K562 (cell line): ENCODE results near the gene RASIP1. TPM values are rescaled to one million over a fixed set of nuclear protein-coding genes. Genes with fewer than 3 reads are reported as not detected.

Source experiments
- ARID4B ChIP-seq: sonication (generic); formaldehyde crosslinking; IDR thresholded peaks from 2 replicates; pipeline ENCODE4 v1.8.0; 2022; ENCODE audit warnings: mild to moderate bottlenecking, missing genetic modification reagents
- CAMTA2 ChIP-seq: fragments of 250-450 bp; sonication (Bioruptor Pico); conservative IDR thresholded peaks from 2 replicates; pipeline ENCODE4 v1.5.1; 2022
- ETV5 ChIP-seq: sonication (generic); formaldehyde crosslinking; IDR thresholded peaks from 2 replicates; pipeline ENCODE4 v1.4.0; 2020; ENCODE audit warnings: low read depth, mild to moderate bottlenecking, missing genetic modification reagents
- FOXK2 ChIP-seq, 2 experiments: fragments of 450-650 bp; IDR thresholded peaks in 1 of 2; conservative IDR thresholded peaks in 1 of 2; 2 replicates each; pipeline ENCODE4 v1.6.1; 2016; ENCODE audit warnings: low read depth in 2 of 2, mild to moderate bottlenecking in 1 of 2
- FOXM1 ChIP-seq, 2 experiments: fragments of 450-650 bp in 1 of 2; sonication (generic) in 1 of 2; formaldehyde crosslinking in 1 of 2; IDR thresholded peaks; 2 replicates each; pipeline versions ENCODE4 v1.6.1 to v1.9.0; 2017 to 2022; ENCODE audit warnings: low read depth in 2 of 2, mild to moderate bottlenecking in 2 of 2, missing genetic modification reagents in 1 of 2, moderate library complexity in 1 of 2
- HOXB6 ChIP-seq: fragments of 250-450 bp; sonication (Bioruptor Pico); IDR thresholded peaks from 2 replicates; pipeline ENCODE4 v1.5.1; 2022; ENCODE audit warnings: mild to moderate bottlenecking, borderline replicate concordance
- NFXL1 ChIP-seq: fragments of 450-650 bp; formaldehyde crosslinking; IDR thresholded peaks from 2 replicates; pipeline ENCODE4 v1.4.0; 2021; ENCODE audit warnings: mild to moderate bottlenecking
- POLR2H ChIP-seq: IDR thresholded peaks from 2 replicates; pipeline ENCODE4 v1.6.1; 2016; ENCODE audit warnings: missing genetic modification characterization, low read depth, mild to moderate bottlenecking, control low read depth, missing compliant biosample characterization, moderate library complexity
- PYGO2 ChIP-seq: fragments of 450-650 bp; IDR thresholded peaks from 2 replicates; pipeline ENCODE4 v1.6.1; 2016; ENCODE audit warnings: mild to moderate bottlenecking, missing genetic modification characterization, moderate library complexity, missing compliant biosample characterization
- RAD21 ChIP-seq, 2 experiments: fragments of 250-450 bp in 1 of 2; fragments of 450-650 bp in 1 of 2; sonication (Bioruptor Pico) in 1 of 2; formaldehyde crosslinking in 1 of 2; IDR thresholded peaks in 1 of 2; conservative IDR thresholded peaks in 1 of 2; 2 replicates each; pipeline versions ENCODE4 v1.4.0 to v1.8.0; 2020 to 2022; ENCODE audit warnings: mild to moderate bottlenecking in 2 of 2, moderate library complexity in 1 of 2
- RBM22 ChIP-seq: fragments of 200-400 bp; formaldehyde crosslinking; IDR thresholded peaks from 2 replicates; pipeline ENCODE4 v1.6.1; 2018; ENCODE audit warnings: low read length, low read depth; ENCODE audit not compliant: poor library complexity, severe bottlenecking
- TEAD1 ChIP-seq, 2 experiments: fragments of 450-650 bp in 1 of 2; sonication (generic) in 1 of 2; formaldehyde crosslinking; IDR thresholded peaks; 2 replicates each; pipeline versions ENCODE4 v1.4.0 to v1.8.0; 2020 to 2022; ENCODE audit warnings: mild to moderate bottlenecking in 2 of 2, missing genetic modification reagents in 1 of 2
- ZNF263 ChIP-seq: sonication (generic); formaldehyde crosslinking; IDR thresholded peaks from 2 replicates; pipeline ENCODE4 v1.8.0; 2022; ENCODE audit warnings: mild to moderate bottlenecking, missing genetic modification reagents, borderline replicate concordance
- ZNF444 ChIP-seq: fragments of 250-450 bp; sonication (Bioruptor Pico); IDR thresholded peaks from 2 replicates; pipeline ENCODE4 v1.4.0; 2020; ENCODE audit warnings: mild to moderate bottlenecking, moderate library complexity
- polyA plus RNA-seq, 8 experiments: library from polyadenylated mRNA; depleted of rRNA in 4 of 8; stranded (reverse) in 5 of 8; unstranded in 3 of 8; fragments of >200 nt; fragmentation: Nextera tagmentation in 2 of 8; fragmentation: Illumina TruSeq in 1 of 8; extraction: Ambion mirVana in 2 of 8; extraction: Trizol in 1 of 8; gene quantifications; 2 replicates each; pipeline versions ENCODE4 v1.2.1 to v1.2.3, GENCODE V29; 2011 to 2014; ENCODE audit warnings: inconsistent platforms in 1 of 8, missing spikeins in 1 of 8
- total RNA-seq, 7 experiments: library from RNA; depleted of rRNA in 6 of 7; stranded (reverse); fragments of >200 nt in 6 of 7; fragmentation: Illumina TruSeq in 2 of 7; extraction: Trizol in 2 of 7; gene quantifications; 2 replicates each; pipeline versions ENCODE4 v1.2.1 to v1.2.3, GENCODE V29; 2011 to 2021; ENCODE audit warnings: low replicate concordance in 1 of 7
- TF ChIP-seq, protein P1 (sequence below): fragments of 450-650 bp; IDR thresholded peaks from one replicate; pipeline ENCODE4 v1.6.1; 2018; ENCODE audit warnings: mild to moderate bottlenecking, moderate library complexity; ENCODE audit not compliant: partially characterized antibody
- TF ChIP-seq, protein P2 (sequence below): fragments of 450-650 bp; IDR thresholded peaks from 2 replicates; pipeline ENCODE4 v1.6.1; 2016; ENCODE audit warnings: missing biosample characterization, missing genetic modification characterization
- TF ChIP-seq, protein P3 (sequence below): sonication (generic); formaldehyde crosslinking; IDR thresholded peaks from 2 replicates; pipeline ENCODE4 v1.8.1; 2022; ENCODE audit warnings: missing genetic modification reagents

Gene RASIP1
- total and polyA plus RNA-seq, 9 of the 15 experiments (the other 6 are each of a cell fraction or from before 2014, with no cell fraction given) = 0.20 to 4.7 (median 1.5) TPM

DNA sequence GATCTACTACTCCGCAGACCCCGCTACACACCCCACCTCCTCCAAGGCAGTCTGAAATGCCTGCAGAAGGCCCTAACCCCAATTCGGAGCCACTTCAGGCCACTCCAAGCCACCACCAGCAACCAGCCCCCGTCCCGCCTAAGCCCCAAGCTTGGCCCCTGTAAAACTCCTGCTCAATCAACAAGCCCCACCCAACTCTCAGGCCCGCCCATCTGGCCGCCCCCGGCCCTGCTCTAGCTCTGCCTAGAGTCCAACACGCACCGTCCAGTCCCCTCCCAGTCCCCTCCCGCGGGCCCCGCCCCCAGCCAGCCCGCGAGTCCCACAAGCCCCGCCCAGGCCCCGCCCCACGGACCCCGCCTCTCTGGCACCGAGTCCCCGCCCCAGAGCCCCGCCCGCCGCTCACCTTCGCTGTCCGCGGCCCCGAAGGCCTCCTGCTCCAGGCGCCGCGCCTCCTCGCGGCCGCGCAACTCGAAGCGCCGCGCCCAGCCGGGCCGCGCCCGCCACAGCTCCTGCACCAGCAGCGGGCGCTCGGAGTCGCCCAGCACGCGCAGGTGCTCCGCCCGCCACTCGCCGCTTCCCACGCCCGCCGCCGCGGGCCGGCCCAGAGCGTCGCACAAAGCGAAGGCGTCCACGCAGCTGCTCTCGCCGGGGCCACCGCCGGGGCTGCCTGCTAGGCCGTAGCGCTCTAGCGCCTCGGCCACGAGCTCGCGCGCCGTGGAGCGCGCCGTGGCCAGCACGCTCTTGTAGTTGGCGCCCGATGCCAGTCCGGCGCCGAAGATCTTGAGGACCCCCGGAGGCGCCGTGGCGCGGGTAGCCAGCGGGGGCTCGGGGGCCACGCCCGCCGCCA is 1.6 kb downstream of the RASIP1 start (continued):
- TF ChIP-seq TEAD1 (CRISPR knock-in tag; IDR thresholded peaks at IDR 0.05) = peak in 1 of 2 experiments; percentile 60; a peak in 1 of 4 replicates
- TF ChIP-seq ZNF263 (CRISPR knock-in tag) = peak; percentile 77; the same call in 1 of the 2 replicates
- no peak for TF ChIP-seq CAMTA2
- TF ChIP-seq, protein P1, sequence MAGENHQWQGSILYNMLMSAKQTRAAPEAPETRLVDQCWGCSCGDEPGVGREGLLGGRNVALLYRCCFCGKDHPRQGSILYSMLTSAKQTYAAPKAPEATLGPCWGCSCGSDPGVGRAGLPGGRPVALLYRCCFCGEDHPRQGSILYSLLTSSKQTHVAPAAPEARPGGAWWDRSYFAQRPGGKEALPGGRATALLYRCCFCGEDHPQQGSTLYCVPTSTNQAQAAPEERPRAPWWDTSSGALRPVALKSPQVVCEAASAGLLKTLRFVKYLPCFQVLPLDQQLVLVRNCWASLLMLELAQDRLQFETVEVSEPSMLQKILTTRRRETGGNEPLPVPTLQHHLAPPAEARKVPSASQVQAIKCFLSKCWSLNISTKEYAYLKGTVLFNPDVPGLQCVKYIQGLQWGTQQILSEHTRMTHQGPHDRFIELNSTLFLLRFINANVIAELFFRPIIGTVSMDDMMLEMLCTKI = no peak
- no peak for TF ChIP-seq HOXB6 (CRISPR knock-in tag)
- peak; percentile 45 for TF ChIP-seq RBM22
- no peak for TF ChIP-seq ZNF444 (CRISPR knock-in tag)
- peak; percentile 86 for TF ChIP-seq ARID4B (CRISPR knock-in tag)
- TF ChIP-seq FOXM1 (IDR thresholded peaks at IDR 0.05; ENCODE audit: low read depth) = no peak
- no peak for TF ChIP-seq FOXM1 (CRISPR knock-in tag; IDR thresholded peaks at IDR 0.05; ENCODE audit: low read depth)
- TF ChIP-seq, protein P2, sequence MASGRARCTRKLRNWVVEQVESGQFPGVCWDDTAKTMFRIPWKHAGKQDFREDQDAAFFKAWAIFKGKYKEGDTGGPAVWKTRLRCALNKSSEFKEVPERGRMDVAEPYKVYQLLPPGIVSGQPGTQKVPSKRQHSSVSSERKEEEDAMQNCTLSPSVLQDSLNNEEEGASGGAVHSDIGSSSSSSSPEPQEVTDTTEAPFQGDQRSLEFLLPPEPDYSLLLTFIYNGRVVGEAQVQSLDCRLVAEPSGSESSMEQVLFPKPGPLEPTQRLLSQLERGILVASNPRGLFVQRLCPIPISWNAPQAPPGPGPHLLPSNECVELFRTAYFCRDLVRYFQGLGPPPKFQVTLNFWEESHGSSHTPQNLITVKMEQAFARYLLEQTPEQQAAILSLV (tag) = no peak
- peak; percentile 81 to 91 for TF ChIP-seq RAD21 (CRISPR knock-in tag; conservative IDR thresholded peaks at IDR 0.05 in 1 of 2, IDR thresholded peaks at IDR 0.05 in 1 of 2)
- TF ChIP-seq FOXK2 (conservative IDR thresholded peaks at IDR 0.05 in 1 of 2, IDR thresholded peaks at IDR 0.05 in 1 of 2; ENCODE audit: low read depth in 2 of 2) = peak; percentile 58 to 76
- TF ChIP-seq PYGO2 = no peak
- TF ChIP-seq, protein P3, sequence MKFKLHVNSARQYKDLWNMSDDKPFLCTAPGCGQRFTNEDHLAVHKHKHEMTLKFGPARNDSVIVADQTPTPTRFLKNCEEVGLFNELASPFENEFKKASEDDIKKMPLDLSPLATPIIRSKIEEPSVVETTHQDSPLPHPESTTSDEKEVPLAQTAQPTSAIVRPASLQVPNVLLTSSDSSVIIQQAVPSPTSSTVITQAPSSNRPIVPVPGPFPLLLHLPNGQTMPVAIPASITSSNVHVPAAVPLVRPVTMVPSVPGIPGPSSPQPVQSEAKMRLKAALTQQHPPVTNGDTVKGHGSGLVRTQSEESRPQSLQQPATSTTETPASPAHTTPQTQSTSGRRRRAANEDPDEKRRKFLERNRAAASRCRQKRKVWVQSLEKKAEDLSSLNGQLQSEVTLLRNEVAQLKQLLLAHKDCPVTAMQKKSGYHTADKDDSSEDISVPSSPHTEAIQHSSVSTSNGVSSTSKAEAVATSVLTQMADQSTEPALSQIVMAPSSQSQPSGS (CRISPR knock-in tag) = 0 out of 2 replicates have a peak, but pooled peaks have one; percentile 42
- no peak for TF ChIP-seq NFXL1 (CRISPR knock-in tag)
- peak; percentile 61; the same call in 1 of the 2 replicates for TF ChIP-seq POLR2H (tag)
- TF ChIP-seq ETV5 (CRISPR knock-in tag) = 0 out of 2 replicates have a peak, but pooled peaks have one; percentile 14
